Large intestine (tissue), 3 donors: ENCODE results near the gene MTIF3. TPM values are rescaled to one million over a fixed set of nuclear protein-coding genes. Genes with fewer than 3 reads are reported as not detected.

Source experiments
- DNase-seq, 2 donors: peaks; one replicate each; pipeline versions ENCODE4 v3.0.0 to v3.0.0-alpha.2; 2013
- H3K27ac ChIP-seq: one replicate; pipeline ENCODE4 v1.5.1; 2013; ENCODE audit warnings: low read length
- H3K27me3 ChIP-seq: 2 replicates; pipeline ENCODE4 v1.6.1; 2013; ENCODE audit warnings: low read length; ENCODE audit not compliant: control insufficient read depth, insufficient read depth
- H3K36me3 ChIP-seq: 2 replicates; pipeline ENCODE4 v1.6.1; 2013; ENCODE audit warnings: low read length; ENCODE audit not compliant: control insufficient read depth, insufficient read depth
- H3K4me1 ChIP-seq: one replicate; pipeline ENCODE4 v1.6.1; 2013; ENCODE audit warnings: low read length; ENCODE audit not compliant: control insufficient read depth, insufficient read depth
- H3K4me3 ChIP-seq: one replicate; pipeline ENCODE4 v1.5.1; 2013; ENCODE audit warnings: low read length
- H3K9me3 ChIP-seq: one replicate; pipeline ENCODE4 v1.6.1; 2013; ENCODE audit warnings: mild to moderate bottlenecking, low read depth, low read length, moderate library complexity; ENCODE audit not compliant: control insufficient read depth
- WGBS: methylation state at CpG from one replicate; pipeline ENCODE4 v1.1.5; 2013; ENCODE audit warnings: low lambda C conversion rate; ENCODE audit not compliant: insufficient coverage; 5-methylcytosine and 5-hydroxymethylcytosine counted together
- polyA plus RNA-seq: library from polyadenylated mRNA; unstranded; fragments of 120-200 nt; gene quantifications from one replicate; pipeline ENCODE4 v1.2.1, GENCODE V29; 2013

Gene MTIF3
- polyA plus RNA-seq, 1 donor: 77.3 TPM

DNA sequence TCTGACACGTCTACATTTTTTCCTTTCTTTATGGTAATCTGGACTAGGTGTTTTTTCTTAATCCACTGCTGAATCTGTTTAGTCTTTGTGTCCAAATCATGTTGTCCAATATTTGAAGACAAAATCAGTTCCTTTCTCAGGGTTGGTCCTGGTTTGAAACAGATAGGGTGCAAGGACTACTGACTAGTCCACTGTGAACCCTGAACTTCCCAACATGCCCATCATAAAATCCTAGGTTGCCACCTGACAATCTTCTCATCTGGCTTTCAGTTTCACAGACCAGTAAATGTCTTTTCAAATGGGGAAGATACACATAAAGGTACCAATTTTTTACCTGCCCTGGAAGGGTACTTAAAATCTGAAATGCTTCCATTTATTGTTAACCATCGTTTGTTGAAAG, 13.2 kb downstream of the MTIF3 start:
- Histone ChIP-seq H3K9me3 (no peaks in the 10 kb centered on the region), H3K27me3 (no peaks in the 10 kb centered on the region), H3K4me3 (no peak overlapping the region), H3K27ac (no peak overlapping the region), H3K4me1 (peaks cover 10% of the 10 kb centered on the region), H3K36me3 (peaks cover 66% of the 10 kb centered on the region)
- DNase-seq: peak in 1 of 2 donors; percentile 35
- WGBS: 67% methylated on average over 1 of the region's 2 CpGs

DNA sequence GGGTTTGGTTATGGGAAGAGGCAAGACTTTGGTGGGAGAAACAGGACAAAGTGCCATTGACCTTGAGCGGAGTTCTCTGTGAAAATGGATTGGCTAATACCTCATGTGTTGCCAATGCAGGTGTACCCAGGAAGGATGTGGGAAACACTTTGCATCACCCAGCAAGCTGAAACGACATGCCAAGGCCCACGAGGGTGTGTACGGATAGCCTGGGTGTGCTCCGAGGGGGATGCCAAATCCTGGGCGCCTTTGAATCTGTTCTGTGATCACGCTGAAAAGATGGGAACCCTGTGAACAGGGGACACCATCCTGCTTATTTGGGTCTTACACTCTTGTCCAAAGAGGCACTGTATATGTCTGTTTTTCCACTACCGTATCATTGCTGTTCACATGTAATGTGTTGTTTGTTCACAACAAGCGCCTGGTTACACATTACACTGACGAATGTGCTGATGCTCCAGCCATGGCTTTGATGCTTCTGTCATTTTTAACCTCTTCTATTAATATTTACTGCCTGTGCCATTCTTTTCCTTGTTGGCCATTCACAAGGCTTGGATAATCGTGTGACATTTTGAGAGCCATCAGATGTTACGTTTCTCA, 17.7 kb downstream of the MTIF3 start:
- WGBS: 86% methylated on average over 5 of the region's 12 CpGs
- Histone ChIP-seq H3K27me3 (no peaks in the 10 kb centered on the region), H3K27ac (no peak overlapping the region), H3K36me3 (peaks cover 69% of the 10 kb centered on the region), H3K4me3 (no peak overlapping the region), H3K9me3 (no peaks in the 10 kb centered on the region), H3K4me1 (no peaks in the 10 kb centered on the region)
- no peak for DNase-seq

DNA sequence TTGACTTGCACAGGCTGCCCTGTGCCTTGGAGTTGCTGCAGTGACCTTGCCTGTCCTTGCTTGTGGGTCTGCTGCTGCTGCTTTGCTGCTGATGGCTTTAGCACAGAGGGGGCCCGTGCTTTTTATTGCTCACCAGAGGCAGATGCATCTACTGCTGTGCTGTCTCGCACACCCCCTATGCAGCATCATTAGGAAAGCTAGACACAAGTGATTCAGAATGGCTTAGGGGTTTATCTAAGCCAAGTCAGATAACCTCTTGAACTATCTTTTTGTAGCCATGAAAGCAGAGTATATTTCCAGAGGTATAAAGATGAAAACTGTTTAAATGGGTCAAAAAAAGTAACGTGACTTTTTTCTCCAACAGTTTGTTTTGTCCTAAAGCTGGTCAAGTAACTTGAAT, 18.2 kb downstream of the MTIF3 start:
- H3K27me3 ChIP-seq: no peaks in the 10 kb centered on the region
- peaks cover 71% of the 10 kb centered on the region for H3K36me3 ChIP-seq
- H3K4me3 ChIP-seq: no peak overlapping the region
- WGBS: 80% methylated on average over 1 of the region's 3 CpGs
- no peaks in the 10 kb centered on the region for H3K4me1 ChIP-seq
- DNase-seq: no peak
- H3K9me3 ChIP-seq: no peaks in the 10 kb centered on the region
- no peak overlapping the region for H3K27ac ChIP-seq

DNA sequence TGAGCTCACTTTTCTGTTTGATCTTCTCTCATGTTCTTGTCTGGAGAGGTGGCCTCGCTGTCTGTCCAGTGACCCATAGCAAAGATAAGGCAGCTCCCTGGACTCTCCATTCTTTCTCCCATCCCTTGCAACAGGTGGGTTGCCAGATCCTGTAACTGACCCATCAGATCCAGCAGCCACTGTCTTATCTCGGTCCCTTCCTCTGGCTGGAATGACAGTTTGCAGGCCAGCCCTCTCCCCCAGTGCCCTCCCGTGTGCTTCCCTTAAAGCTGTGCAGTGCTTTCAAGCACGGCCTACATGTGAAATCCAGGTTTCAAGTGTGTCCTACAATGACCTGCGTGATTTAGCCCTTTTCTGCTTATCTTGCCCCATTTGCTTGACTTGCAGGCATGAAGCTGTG, 22.2 kb downstream of the MTIF3 start:
- no peak overlapping the region for H3K4me3 ChIP-seq
- no peaks in the 10 kb centered on the region for H3K27me3 ChIP-seq
- no peak for DNase-seq
- no CpG with 5 or more reads among the region's 5 CpGs for WGBS
- H3K4me1 ChIP-seq: peaks cover 15% of the 10 kb centered on the region
- peaks cover 5% of the 10 kb centered on the region for H3K9me3 ChIP-seq
- H3K27ac ChIP-seq: no peak overlapping the region
- H3K36me3 ChIP-seq: peaks cover 40% of the 10 kb centered on the region

DNA sequence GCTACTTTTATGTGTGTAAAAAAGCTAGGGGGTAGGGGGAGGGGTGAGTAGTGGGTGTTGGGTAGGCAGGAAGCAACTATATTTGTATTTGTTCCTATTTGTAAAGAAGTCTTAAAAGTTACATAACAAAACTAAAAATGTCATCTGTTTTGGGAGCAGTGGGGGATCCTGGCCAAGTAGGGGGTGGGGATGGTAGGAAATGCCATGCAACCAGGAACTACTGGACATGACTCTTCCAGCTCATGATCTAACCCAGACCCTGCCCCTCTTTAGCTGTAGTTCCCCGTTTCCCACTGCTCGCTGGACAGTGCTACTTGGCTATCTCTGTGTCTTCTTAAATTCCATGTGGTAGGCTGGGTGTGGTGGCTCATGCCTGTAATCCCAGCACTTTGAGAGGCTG, 22.7 kb downstream of the MTIF3 start:
- DNase-seq: no peak
- H3K36me3 ChIP-seq: peaks cover 35% of the 10 kb centered on the region
- H3K4me3 ChIP-seq: no peak overlapping the region
- peaks cover 5% of the 10 kb centered on the region for H3K9me3 ChIP-seq
- no peaks in the 10 kb centered on the region for H3K27me3 ChIP-seq
- peaks cover 15% of the 10 kb centered on the region for H3K4me1 ChIP-seq
- no peak overlapping the region for H3K27ac ChIP-seq
- no CpG with 5 or more reads among the region's 2 CpGs for WGBS

DNA sequence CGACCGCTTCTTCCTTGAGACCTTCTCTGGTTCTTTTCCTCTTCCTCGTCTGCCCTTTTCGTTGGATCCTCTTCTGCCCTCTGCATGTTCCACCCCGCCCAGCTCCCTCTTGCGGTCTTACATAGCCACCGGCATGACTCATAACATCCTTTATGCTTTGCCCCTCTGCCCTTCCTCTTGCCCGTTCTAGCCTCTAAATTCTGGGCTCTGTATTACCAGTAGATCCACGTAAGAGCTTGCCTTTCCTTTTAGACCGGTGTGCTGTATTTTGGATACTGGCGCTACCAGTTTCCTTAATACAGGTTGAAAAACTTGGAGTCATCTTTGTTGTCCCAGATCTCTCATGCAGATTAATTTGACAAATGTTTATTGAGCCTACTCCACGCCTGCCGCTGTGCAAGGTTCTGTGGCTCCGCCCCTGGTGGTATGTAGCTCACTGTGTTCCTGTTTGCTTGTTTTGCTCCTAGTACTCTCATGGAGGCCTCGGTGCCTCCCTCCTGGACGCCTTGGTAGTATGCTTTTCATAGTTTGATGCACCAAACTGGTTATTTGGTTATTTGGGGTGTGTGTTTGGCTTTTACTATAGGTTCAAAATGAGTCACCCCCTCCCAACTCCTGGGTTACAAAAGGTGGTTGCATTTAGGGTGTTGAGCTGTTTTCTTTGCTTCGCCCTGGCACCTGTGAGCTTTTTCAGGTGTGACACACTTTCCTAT, 24.3 kb downstream of the MTIF3 start:
- 13% methylated on average over 3 of the region's 17 CpGs for WGBS
- Histone ChIP-seq H3K9me3 (peaks cover 5% of the 10 kb centered on the region), H3K4me3 (peak overlapping the region; percentile 65), H3K27me3 (no peaks in the 10 kb centered on the region), H3K36me3 (peaks cover 24% of the 10 kb centered on the region), H3K4me1 (peaks cover 15% of the 10 kb centered on the region), H3K27ac (peak overlapping the region; percentile 64)
- peak; percentile 75 to 88 for DNase-seq

DNA sequence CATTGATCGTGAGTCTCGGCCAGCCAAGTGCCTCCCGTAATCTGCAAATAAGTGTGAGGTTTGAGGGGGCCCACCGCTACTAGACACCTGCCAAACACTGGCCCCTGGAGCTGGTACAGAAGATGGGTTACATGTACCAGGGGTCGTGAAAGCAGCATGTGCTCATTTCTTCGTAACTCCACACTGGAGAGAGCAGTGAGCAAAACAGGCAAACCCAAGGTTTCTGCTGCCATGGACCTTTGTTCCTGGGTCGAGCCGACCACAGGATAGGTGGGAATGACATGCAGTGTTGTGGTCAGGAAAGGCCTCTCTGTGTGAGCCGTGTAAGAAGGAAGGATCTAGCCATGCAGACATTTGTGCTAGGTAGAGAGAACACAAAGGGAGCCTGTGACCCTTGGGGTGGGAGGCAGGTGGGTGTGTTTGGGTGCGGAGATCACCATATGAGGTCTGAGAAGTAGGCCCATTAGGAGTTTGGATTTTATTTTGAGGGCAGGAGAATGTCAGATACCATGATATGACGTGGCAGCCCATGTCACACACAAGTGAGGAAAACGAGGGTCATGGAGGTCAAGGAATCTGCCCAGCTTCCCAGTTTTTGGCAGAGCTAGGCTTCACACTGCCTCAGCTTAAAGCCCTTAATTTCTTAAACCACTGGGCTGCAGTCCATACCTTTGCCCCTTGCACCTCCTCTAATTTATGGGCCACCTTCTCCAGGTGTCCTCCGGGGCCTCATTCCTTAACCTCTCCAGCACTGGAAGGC, 25.0 kb downstream of the MTIF3 start:
- Histone ChIP-seq H3K4me1 (peaks cover 15% of the 10 kb centered on the region), H3K4me3 (peak overlapping the region; percentile 65), H3K36me3 (peaks cover 18% of the 10 kb centered on the region), H3K27me3 (no peaks in the 10 kb centered on the region), H3K27ac (peak overlapping the region; percentile 64), H3K9me3 (peaks cover 5% of the 10 kb centered on the region)
- peak in 1 of 2 donors; percentile 56 for DNase-seq
- 17% methylated on average over 1 of the region's 13 CpGs for WGBS

DNA sequence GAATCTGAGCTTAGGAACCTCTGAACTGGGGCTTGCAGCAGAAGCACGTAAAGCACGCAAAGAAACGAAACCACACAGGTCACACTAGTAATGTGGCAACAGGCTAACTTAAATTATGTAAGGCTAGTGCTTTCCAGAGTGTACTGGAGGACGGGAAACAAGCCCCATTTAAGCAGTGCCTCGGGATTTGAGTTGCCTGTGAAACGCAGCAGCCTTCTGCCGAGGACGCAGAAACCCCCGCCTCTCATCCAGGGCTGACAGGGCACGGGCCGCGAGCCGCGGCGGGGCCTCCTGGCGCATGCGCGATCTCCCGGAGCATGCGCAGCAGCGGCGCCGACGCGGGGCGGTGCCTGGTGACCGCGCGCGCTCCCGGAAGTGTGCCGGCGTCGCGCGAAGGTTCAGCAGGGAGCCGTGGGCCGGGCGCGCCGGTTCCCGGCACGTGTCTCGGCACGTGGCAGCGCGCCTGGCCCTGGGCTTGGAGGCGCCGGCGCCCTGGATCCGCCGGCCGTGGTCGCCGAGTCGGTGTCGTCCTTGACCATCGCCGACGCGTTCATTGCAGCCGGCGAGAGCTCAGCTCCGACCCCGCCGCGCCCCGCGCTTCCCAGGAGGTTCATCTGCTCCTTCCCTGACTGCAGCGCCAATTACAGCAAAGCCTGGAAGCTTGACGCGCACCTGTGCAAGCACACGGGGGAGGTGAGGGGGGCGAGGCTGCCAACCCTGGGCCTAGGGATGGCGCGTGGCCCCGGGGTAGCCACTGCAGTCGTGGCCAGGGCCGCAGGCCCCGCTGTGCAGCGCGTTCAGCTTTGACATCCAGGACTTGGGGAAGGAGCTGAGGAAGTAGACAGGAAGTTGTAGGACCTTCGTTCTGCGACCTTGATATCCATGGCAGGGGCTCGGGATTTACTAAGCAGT, 25.9 kb downstream of the MTIF3 start, which contains the start of gene GTF3A:
Gene GTF3A (plus strand): TSS at position 374 of the 912 bp plus-strand sequence.
- Histone ChIP-seq H3K9me3 (peaks cover 5% of the 10 kb centered on the region), H3K4me3 (peak within 1 kb of the TSS; percentile 65), H3K36me3 (peaks cover 16% of the 10 kb centered on the region), H3K27ac (peak within 1 kb of the TSS; percentile 79), H3K4me1 (peaks cover 15% of the 10 kb centered on the region), H3K27me3 (no peaks in the 10 kb centered on the region)
- WGBS: 0% methylated on average over 1 of the region's 85 CpGs
- peak; percentile 91 to 93 for DNase-seq

DNA sequence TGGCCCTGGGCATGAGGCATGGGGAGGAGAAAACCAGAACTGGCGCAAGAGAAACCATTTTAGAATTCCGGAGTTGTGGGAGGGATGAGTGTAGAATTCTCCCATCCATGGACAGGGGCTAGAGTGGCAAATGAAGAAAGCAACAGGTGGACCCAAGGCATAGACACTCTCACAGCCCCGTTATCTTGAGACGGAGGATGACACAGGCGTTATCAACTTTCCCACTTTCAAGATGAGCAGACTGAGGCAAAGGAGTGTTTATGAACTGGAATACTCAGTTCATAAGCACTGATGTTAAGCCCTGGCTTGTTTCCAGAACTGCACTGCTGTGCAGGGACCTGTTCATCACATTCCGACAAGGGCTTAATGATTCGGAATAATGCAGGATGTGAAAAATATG, 27.0 kb downstream of the MTIF3 start:
- peaks cover 5% of the 10 kb centered on the region for H3K9me3 ChIP-seq
- peaks cover 9% of the 10 kb centered on the region for H3K36me3 ChIP-seq
- no peaks in the 10 kb centered on the region for H3K27me3 ChIP-seq
- H3K4me1 ChIP-seq: peaks cover 15% of the 10 kb centered on the region
- H3K4me3 ChIP-seq: no peak overlapping the region
- no CpG with 5 or more reads among the region's 7 CpGs for WGBS
- H3K27ac ChIP-seq: no peak overlapping the region
- no peak for DNase-seq
